ENCODE measurements around the gene LAMB4.

Gene LAMB4

GRCh38 chr7:108164946-108165345 lies 34.8 kb upstream of the LAMB4 start:
- no peak overlapping the region for H3K4me2 ChIP-seq (ENCODE audit: low read length)
- H3F3A ChIP-seq (ENCODE audit: control insufficient read depth, insufficient read depth) = no peaks in the 10 kb centered on the region
- no peaks in the 10 kb centered on the region for H3K9me3 ChIP-seq (ENCODE audit: control insufficient read depth, insufficient read depth, low read length)
- H3K36me3 ChIP-seq (ENCODE audit: control insufficient read depth, low read length) = no peaks in the 10 kb centered on the region
- H4K20me1 ChIP-seq (ENCODE audit: control insufficient read depth, insufficient read depth, low read depth, low read length) = no peaks in the 10 kb centered on the region
- no peak overlapping the region for H3K27ac ChIP-seq (ENCODE audit: low read depth, low read length)
- no peaks in the 10 kb centered on the region for H3K79me2 ChIP-seq (ENCODE audit: control insufficient read depth, low read length)
- H3K9me2 ChIP-seq (replicated peaks; ENCODE audit: control insufficient read depth, low read length) = no peaks in the 10 kb centered on the region
- peaks cover 11% of the 10 kb centered on the region; the same call in 1 of the 2 replicates for H3K27me3 ChIP-seq (ENCODE audit: control insufficient read depth, low read length)
- H3K4me3 ChIP-seq (ENCODE audit: low read length) = no peak overlapping the region
- H3K4me1 ChIP-seq (ENCODE audit: control insufficient read depth, low read length) = no peaks in the 10 kb centered on the region
- TF ChIP-seq EZH2phosphoT487 (IDR thresholded peaks at IDR 0.05; ENCODE audit: borderline replicate concordance, low read length) (no peak), CTCF (IDR thresholded peaks at IDR 0.05; ENCODE audit: low read depth, low read length, poor library complexity, severe bottlenecking) (no peak)

- H3K4me1 ChIP-seq (ENCODE audit: control insufficient read depth, low read length) = no peaks in the 10 kb centered on the region
- no peaks in the 10 kb centered on the region for H3K36me3 ChIP-seq (ENCODE audit: control insufficient read depth, low read length)
- no peak overlapping the region for H3K4me2 ChIP-seq (ENCODE audit: low read length)
- H4K20me1 ChIP-seq (ENCODE audit: control insufficient read depth, insufficient read depth, low read depth, low read length) = no peaks in the 10 kb centered on the region
- no peak overlapping the region for H3K27ac ChIP-seq (ENCODE audit: low read depth, low read length)
- no peaks in the 10 kb centered on the region for H3K9me2 ChIP-seq (replicated peaks; ENCODE audit: control insufficient read depth, low read length)
- H3K79me2 ChIP-seq (ENCODE audit: control insufficient read depth, low read length) = no peaks in the 10 kb centered on the region
- H3K9me3 ChIP-seq (ENCODE audit: control insufficient read depth, insufficient read depth, low read length) = no peaks in the 10 kb centered on the region
- H3K27me3 ChIP-seq (ENCODE audit: control insufficient read depth, low read length) = peaks cover 12% of the 10 kb centered on the region; the same call in 1 of the 2 replicates
- no peaks in the 10 kb centered on the region for H3F3A ChIP-seq (ENCODE audit: control insufficient read depth, insufficient read depth)
- no peak for TF ChIP-seq CTCF (IDR thresholded peaks at IDR 0.05; ENCODE audit: low read depth, low read length, poor library complexity, severe bottlenecking)
- TF ChIP-seq EZH2phosphoT487 (IDR thresholded peaks at IDR 0.05; ENCODE audit: borderline replicate concordance, low read length) = no peak
- H3K4me3 ChIP-seq (ENCODE audit: low read length) = no peak overlapping the region
These were observed 34.2 kb upstream of the LAMB4 start for GRCh38 chr7:108164342-108164741.

DNA sequence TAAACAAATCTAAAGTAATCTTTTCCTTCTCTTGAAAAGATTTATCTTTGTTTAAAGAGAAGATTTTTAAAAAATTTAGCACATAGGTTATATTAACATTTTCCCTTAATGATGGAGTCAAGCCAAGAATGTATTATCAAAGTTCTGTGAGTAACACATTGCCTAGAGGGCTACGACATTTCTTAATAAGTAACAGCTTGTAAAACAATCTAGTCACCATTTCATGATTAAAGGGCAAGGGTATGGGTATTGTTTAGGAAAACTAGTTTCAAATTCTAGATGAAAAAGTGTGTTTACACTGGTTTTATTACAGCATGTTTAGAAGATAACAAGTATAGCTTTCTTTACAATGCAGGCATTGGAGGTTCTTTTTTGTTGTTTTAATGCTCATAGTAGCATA lies 28.6 kb upstream of the LAMB4 start:
- Histone ChIP-seq H3F3A (ENCODE audit: control insufficient read depth, insufficient read depth) (no peaks in the 10 kb centered on the region), H3K4me1 (ENCODE audit: control insufficient read depth, low read length) (no peaks in the 10 kb centered on the region), H3K27me3 (ENCODE audit: control insufficient read depth, low read length) (peaks cover 9% of the 10 kb centered on the region; the same call in 1 of the 2 replicates), H3K79me2 (ENCODE audit: control insufficient read depth, low read length) (no peaks in the 10 kb centered on the region), H3K27ac (ENCODE audit: low read depth, low read length) (no peak overlapping the region), H3K9me3 (ENCODE audit: control insufficient read depth, insufficient read depth, low read length) (no peaks in the 10 kb centered on the region), H3K4me3 (ENCODE audit: low read length) (no peak overlapping the region), H4K20me1 (ENCODE audit: control insufficient read depth, insufficient read depth, low read depth, low read length) (no peaks in the 10 kb centered on the region), H3K4me2 (ENCODE audit: low read length) (no peak overlapping the region), H3K36me3 (ENCODE audit: control insufficient read depth, low read length) (no peaks in the 10 kb centered on the region), H3K9me2 (replicated peaks; ENCODE audit: control insufficient read depth, low read length) (no peaks in the 10 kb centered on the region)
- no peak for TF ChIP-seq CTCF (IDR thresholded peaks at IDR 0.05; ENCODE audit: low read depth, low read length, poor library complexity, severe bottlenecking)
